ENCODE measurements around the gene MYBPC3.

Gene MYBPC3

DNA sequence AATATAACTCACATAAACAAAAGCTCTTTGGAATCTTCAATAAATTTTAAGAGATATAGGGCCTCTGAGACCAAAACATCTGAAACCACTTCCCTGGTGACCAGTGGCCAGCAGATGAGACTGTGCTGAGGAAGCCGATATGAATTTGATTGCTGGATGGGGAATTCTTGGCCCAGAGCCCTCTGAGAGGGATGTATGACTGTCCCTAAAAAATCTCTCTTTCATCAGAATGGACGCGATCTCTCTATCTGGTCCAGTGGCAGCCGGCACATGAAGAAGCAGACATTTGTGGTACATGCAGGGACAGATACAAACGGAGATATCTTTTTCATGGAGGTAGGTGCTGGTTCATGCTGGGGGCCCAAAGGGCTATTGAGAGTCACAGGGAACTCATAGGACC is 37.5 kb downstream of the MYBPC3 start:
- DNase-seq, result no peak

GRCh38 chr11:47308050-47308823 is 44.3 kb downstream of the MYBPC3 start:
- DNase-seq, result no peak

- no peak for DNase-seq
These were observed 46.0 kb downstream of the MYBPC3 start for GRCh38 chr11:47306484-47306844.

GRCh38 chr11:47305734-47306483 is 46.6 kb downstream of the MYBPC3 start:
- no peak for DNase-seq

DNA sequence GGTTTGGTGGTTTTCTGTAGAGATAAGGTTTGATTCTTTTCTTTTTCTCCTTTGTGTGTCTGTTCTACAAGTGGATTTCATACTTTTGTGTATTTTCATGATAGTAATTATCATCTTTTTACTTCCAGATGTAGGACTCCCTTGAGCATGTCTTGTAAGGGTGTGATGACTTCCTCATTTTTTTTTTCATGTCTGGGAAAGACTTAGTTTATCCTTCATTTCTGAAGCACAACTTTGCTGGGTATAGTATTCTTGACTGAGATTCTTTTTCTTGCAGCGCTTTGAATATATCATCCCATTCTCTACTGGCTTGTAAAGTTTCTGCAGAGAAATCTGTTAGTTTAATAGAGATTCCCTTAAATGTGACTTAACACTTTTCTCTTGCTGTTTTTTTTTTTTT is 49.6 kb downstream of the MYBPC3 start:
- DNase-seq, result no peak

DNA sequence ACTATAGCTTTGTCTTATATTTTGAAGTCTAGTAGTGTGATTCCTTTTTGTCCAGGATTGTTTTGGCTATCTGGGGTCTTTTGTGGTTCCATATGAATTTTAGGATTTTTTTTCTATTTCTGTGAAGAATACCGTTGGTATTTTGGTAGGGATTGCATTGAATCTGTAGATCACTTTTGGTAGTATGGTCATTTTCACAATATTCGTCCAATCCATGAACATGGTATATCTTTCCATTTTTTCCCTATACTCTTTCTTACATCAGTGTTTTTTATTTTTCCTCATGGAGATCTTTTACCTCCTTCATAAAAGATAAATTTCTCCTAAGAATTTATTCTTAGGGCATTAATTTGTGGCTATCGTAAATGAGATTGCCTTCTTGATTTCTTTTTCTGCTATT is 53.4 kb downstream of the MYBPC3 start:
- DNase-seq, result no peak

DNA sequence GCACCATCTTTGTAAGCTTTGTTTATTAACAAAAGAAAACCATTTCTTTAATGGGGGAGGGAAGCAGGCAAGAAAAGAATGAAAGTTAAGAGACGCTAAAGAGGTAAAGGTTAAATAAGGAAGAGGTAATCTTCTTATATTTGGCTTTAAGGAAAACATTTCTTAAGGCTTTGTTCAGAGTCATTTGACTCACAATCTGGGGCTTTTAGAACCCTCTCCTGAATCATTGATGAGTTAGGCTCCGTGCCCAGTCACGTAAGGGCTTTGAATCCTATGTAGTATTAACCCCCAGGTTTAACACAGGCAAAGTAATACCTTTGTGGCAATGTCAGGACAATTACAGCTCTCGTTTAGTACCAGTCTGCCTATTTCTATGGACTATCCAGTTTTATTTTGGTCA is 56.5 kb downstream of the MYBPC3 start:
- DNase-seq, result no peak

GRCh38 chr11:47295385-47295784 is 57.1 kb downstream of the MYBPC3 start:
- no peak for DNase-seq

DNA sequence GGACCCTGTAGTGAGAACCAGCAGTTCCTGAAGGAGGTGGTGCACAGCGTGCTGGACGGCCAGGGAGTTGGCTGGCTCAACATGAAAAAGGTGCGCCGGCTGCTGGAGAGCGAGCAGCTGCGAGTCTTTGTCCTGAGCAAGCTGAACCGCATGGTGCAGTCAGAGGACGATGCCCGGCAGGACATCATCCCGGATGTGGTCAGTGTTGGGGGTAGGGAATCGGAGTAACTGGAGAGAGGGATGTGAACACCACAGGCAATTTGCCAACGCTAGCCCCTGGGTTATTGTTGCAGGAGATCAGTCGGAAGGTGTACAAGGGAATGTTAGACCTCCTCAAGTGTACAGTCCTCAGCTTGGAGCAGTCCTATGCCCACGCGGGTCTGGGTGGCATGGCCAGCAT is 62.6 kb downstream of the MYBPC3 start:
- no peak for DNase-seq

DNA sequence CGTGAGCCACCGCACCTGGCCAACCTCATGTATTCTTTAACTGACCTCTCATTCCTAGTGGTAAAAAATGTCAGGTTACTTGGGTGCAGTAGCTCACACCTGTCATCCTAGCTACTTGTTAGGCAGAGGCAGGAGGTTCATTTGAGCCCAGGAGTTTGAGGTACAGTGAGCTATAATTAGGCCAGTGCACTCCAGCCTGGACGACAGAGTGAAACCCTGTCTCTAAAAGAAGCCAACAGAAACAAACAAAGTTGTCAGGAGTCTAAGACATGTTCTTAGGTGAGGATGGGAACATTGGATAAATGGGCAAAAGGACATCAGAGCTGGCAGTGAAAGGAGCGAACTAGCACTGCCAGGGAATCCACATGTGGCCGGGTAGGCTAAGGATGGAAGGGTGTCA is 64.4 kb downstream of the MYBPC3 start:
- no peak for DNase-seq

- DNase-seq, result no peak
These were observed 66.3 kb downstream of the MYBPC3 start for GRCh38 chr11:47285969-47286770.

DNA sequence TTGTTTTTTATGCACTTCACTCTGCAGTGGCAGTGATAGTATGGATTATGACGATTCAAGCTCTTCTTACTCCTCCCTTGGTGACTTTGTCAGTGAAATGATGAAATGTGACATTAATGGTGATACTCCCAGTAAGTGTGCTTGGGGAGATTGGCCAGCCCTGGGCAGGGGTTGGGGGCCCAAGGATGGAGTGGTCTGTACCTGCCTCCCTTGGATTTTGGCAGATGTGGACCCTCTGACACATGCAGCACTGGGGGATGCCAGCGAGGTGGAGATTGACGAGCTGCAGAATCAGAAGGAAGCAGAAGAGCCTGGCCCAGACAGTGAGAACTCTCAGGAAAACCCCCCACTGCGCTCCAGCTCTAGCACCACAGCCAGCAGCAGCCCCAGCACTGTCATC is 68.4 kb downstream of the MYBPC3 start:
- DNase-seq, result no peak

GRCh38 chr11:47282462-47282861 is 70.0 kb downstream of the MYBPC3 start:
- DNase-seq, result no peak
